Stomach (tissue), 9 donors: ENCODE measurements around the gene NPAS2. TPM values are rescaled to one million over a fixed set of nuclear protein-coding genes. Genes with fewer than 3 reads are reported as not detected.

Experiments used
- DNase-seq, 2 donors: peaks; one replicate each; pipeline versions ENCODE4 v3.0.0 to v3.0.0-alpha.2; 2013 to 2019
- H3K27ac ChIP-seq, 5 donors: fragments of 200-600 bp in 4 of 5; sonication (generic) in 4 of 5; one replicate each; pipeline ENCODE4 v1.5.1; 2013 to 2019; ENCODE audit warnings: mild to moderate bottlenecking in 1 of 5, moderate library complexity in 1 of 5
- H3K27me3 ChIP-seq, 3 donors: fragments of 200-600 bp; sonication (generic); one replicate each; pipeline ENCODE4 v1.5.1; 2017 to 2019; ENCODE audit warnings: mixed run types in 1 of 3
- H3K36me3 ChIP-seq, 4 donors: fragments of 200-600 bp; sonication (generic); 1 replicate in 3 of 4; 2 replicates in 1 of 4; pipeline ENCODE4 v1.5.1; 2016 to 2019
- H3K4me1 ChIP-seq, 4 donors: fragments of 200-600 bp; sonication (generic); one replicate each; pipeline ENCODE4 v1.5.1; 2016 to 2019
- H3K4me3 ChIP-seq, 4 donors: fragments of 200-600 bp; sonication (generic) in 3 of 4; one replicate each; pipeline ENCODE4 v1.5.1; 2016 to 2019; ENCODE audit warnings: mild to moderate bottlenecking in 1 of 4
- H3K9me3 ChIP-seq, 4 donors: fragments of 200-600 bp; sonication (generic); one replicate each; pipeline ENCODE4 v1.5.1; 2016 to 2019
- CTCF ChIP-seq, 7 experiments: fragments of 450-650 bp in 4 of 7; fragments of 200-600 bp in 3 of 7; sonication (generic) in 3 of 7; IDR thresholded peaks; one replicate each; pipeline ENCODE4 v1.5.1; 2016 to 2019; ENCODE audit warnings: antibody characterized with exemption in 7 of 7, control low read depth in 2 of 7, mild to moderate bottlenecking in 1 of 7
- EP300 ChIP-seq: sonication (generic); formaldehyde crosslinking; IDR thresholded peaks from one replicate; pipeline ENCODE4 v1.6.1; 2017; ENCODE audit warnings: antibody characterized with exemption
- POLR2A ChIP-seq, 4 donors: fragments of 450-650 bp; IDR thresholded peaks; one replicate each; pipeline ENCODE4 v1.6.1; 2016; ENCODE audit warnings: antibody characterized with exemption in 4 of 4, control low read depth in 2 of 4, mild to moderate bottlenecking in 1 of 4, moderate library complexity in 1 of 4
- POLR2AphosphoS5 ChIP-seq, 3 donors: sonication (generic); formaldehyde crosslinking; IDR thresholded peaks; one replicate each; pipeline ENCODE4 v1.6.1; 2016; ENCODE audit warnings: antibody characterized with exemption in 3 of 3
- WGBS, 5 donors: extraction: QIAGEN DNeasy Blood & Tissue Kit in 3 of 5; methylation state at CpG; one replicate each; pipeline versions ENCODE4 v1.1.5 to v1.1.7; 2013 to 2018; 5-methylcytosine and 5-hydroxymethylcytosine counted together
- intact Hi-C: fragments of 100-400 bp; cut with DNase I; formaldehyde crosslinking; loops from one replicate; pipeline ENCODE4 v1.15.1; 2023; ENCODE audit warnings: low total_unique reads
- polyA plus RNA-seq, 3 donors: library from polyadenylated mRNA; stranded (reverse); fragments of 200-250 nt; gene quantifications; one replicate each; pipeline ENCODE4 v1.2.3, GENCODE V29; 2013
- total RNA-seq, 5 donors: library from RNA; depleted of rRNA; stranded (reverse); fragments of >200 nt; gene quantifications; one replicate each; pipeline versions ENCODE4 v1.1.0 to v1.2.3, GENCODE V29; 2014 to 2016
- donor health status: healthy with polysubstance abuse.
- donor health status: Bipolar disorder and iron deficiency.
- donor health status: healthy.

Gene NPAS2
- total and polyA plus RNA-seq, 8 donors = 13.1 to 148 (median 28.0) TPM

GRCh38 chr2:100894796-100895156 lies 74.8 kb downstream of the NPAS2 start:
- H3K27ac ChIP-seq = peak overlapping the region in 2 of 5 donors; percentile 14 to 28
- no peaks in the 10 kb centered on the region for H3K36me3 ChIP-seq
- intact Hi-C loops = no loop called here
- DNase-seq = no peak
- no peaks in the 10 kb centered on the region for H3K9me3 ChIP-seq
- H3K4me1 ChIP-seq = peaks cover 5 to 23% (median 15%) of the 10 kb centered on the region in 4 donors
- no peaks in the 10 kb centered on the region for H3K27me3 ChIP-seq
- 93 to 98% (median 97%) methylated on average over 4 of the region's 4 CpGs for WGBS, 5 donors
- H3K4me3 ChIP-seq = no peak overlapping the region
- TF ChIP-seq POLR2AphosphoS5 (IDR thresholded peaks at IDR 0.05) (no peak), POLR2A (IDR thresholded peaks at IDR 0.05) (no peak), EP300 (no peak), CTCF (IDR thresholded peaks at IDR 0.05) (no peak)

GRCh38 chr2:100895402-100895801 lies 75.5 kb downstream of the NPAS2 start:
- DNase-seq = peak; percentile 85
- Histone ChIP-seq H3K27me3 (no peaks in the 10 kb centered on the region), H3K27ac (peak overlapping the region in 3 of 5 donors; percentile 16 to 49 (median 18)), H3K36me3 (no peaks in the 10 kb centered on the region), H3K4me1 (peaks cover 5 to 23% (median 15%) of the 10 kb centered on the region in 4 donors), H3K4me3 (no peak overlapping the region), H3K9me3 (no peaks in the 10 kb centered on the region)
- WGBS, 5 donors = 33 to 72% (median 38%) methylated on average over 3 of the region's 3 CpGs
- TF ChIP-seq CTCF (IDR thresholded peaks at IDR 0.05) (no peak), EP300 (no peak), POLR2AphosphoS5 (IDR thresholded peaks at IDR 0.05) (no peak), POLR2A (IDR thresholded peaks at IDR 0.05) (no peak)
- intact Hi-C loops = no loop called here

GRCh38 chr2:100895934-100896685 lies 76.2 kb downstream of the NPAS2 start:
- no peak for DNase-seq
- WGBS, 5 donors = 53 to 74% (median 61%) methylated on average over 3 of the region's 3 CpGs
- Histone ChIP-seq H3K27ac (peak overlapping the region in 3 of 5 donors; percentile 16 to 49 (median 18)), H3K4me1 (peaks cover 5 to 23% (median 15%) of the 10 kb centered on the region in 4 donors), H3K9me3 (no peaks in the 10 kb centered on the region), H3K27me3 (no peaks in the 10 kb centered on the region), H3K36me3 (no peaks in the 10 kb centered on the region), H3K4me3 (no peak overlapping the region)
- TF ChIP-seq EP300 (no peak), CTCF (IDR thresholded peaks at IDR 0.05) (no peak), POLR2A (IDR thresholded peaks at IDR 0.05) (no peak)
- intact Hi-C loops = no loop called here

- Histone ChIP-seq H3K4me3 (no peak overlapping the region), H3K27ac (no peak overlapping the region), H3K36me3 (no peaks in the 10 kb centered on the region), H3K9me3 (no peaks in the 10 kb centered on the region), H3K4me1 (peaks cover 5 to 32% (median 18%) of the 10 kb centered on the region in 4 donors), H3K27me3 (no peaks in the 10 kb centered on the region)
- 68 to 77% (median 72%) methylated on average over 8 of the region's 8 CpGs for WGBS, 5 donors
- intact Hi-C loops = no loop called here
- TF ChIP-seq POLR2A (IDR thresholded peaks at IDR 0.05) (no peak), POLR2AphosphoS5 (IDR thresholded peaks at IDR 0.05) (no peak), EP300 (no peak), CTCF (IDR thresholded peaks at IDR 0.05) (no peak)
- DNase-seq = no peak
These were observed 78.2 kb downstream of the NPAS2 start for GRCh38 chr2:100898035-100898665.
